Mesodermal cell (in vitro differentiated cells): ENCODE measurements around the gene ZNF107.
"Not testable (repeated sequence)": the region's sequence is repeated elsewhere in the genome, so short reads cannot be mapped to it uniquely, and the experiment has no call there.

Source experiments
- H3K27ac ChIP-seq: 2 replicates; pipeline ENCODE4 v1.7.0; 2013; ENCODE audit warnings: mild to moderate bottlenecking, low read depth, low read length, moderate library complexity; ENCODE audit not compliant: severe bottlenecking
- H3K36me3 ChIP-seq: 2 replicates; pipeline ENCODE4 v1.7.1; 2013; ENCODE audit warnings: mild to moderate bottlenecking, low read length, moderate library complexity; ENCODE audit not compliant: control insufficient read depth, insufficient read depth
- H3K4me1 ChIP-seq: one replicate; pipeline ENCODE4 v1.7.1; 2013; ENCODE audit warnings: mild to moderate bottlenecking, low read length; ENCODE audit not compliant: insufficient read depth, control insufficient read depth, poor library complexity, severe bottlenecking
- H3K4me3 ChIP-seq: 2 replicates; pipeline ENCODE4 v1.7.0; 2013; ENCODE audit warnings: low read length, control low read depth, mild to moderate bottlenecking; ENCODE audit not compliant: insufficient read depth, poor library complexity, severe bottlenecking; ENCODE audit errors: extremely low read depth
- H3K9me3 ChIP-seq: 2 replicates; pipeline ENCODE4 v1.7.1; 2013; ENCODE audit warnings: mild to moderate bottlenecking, low read length, moderate library complexity; ENCODE audit not compliant: control insufficient read depth
- WGBS, 2 experiments: methylation state at CpG; one replicate each; pipeline ENCODE4 v1.1.5; 2013; ENCODE audit warnings: missing lambda C conversion rate in 2 of 2; ENCODE audit not compliant: insufficient coverage in 2 of 2; 5-methylcytosine and 5-hydroxymethylcytosine counted together

ZNF107 gene

GRCh38 chr7:64685091-64685490 lies 19.2 kb downstream of the ZNF107 start:
- 91 to 92% methylated on average over 9 of the region's 9 CpGs for WGBS, 2 experiments

GRCh38 chr7:64685741-64686140 lies 19.8 kb downstream of the ZNF107 start:
- H3K4me1 ChIP-seq: no peaks in the 10 kb centered on the region
- no peak overlapping the region for H3K4me3 ChIP-seq
- peaks cover 89% of the 10 kb centered on the region for H3K36me3 ChIP-seq
- 50 to 65% methylated on average over 2 to 3 of the region's 3 CpGs for WGBS, 2 experiments
- H3K27ac ChIP-seq: no peak overlapping the region
- H3K9me3 ChIP-seq: no peaks in the 10 kb centered on the region

More at GRCh38 chr7:64685091-64685490, 19.2 kb downstream of the ZNF107 start:
- Histone ChIP-seq H3K4me3 (no peak overlapping the region), H3K36me3 (peaks cover 89% of the 10 kb centered on the region), H3K27ac (no peak overlapping the region), H3K9me3 (no peaks in the 10 kb centered on the region), H3K4me1 (no peaks in the 10 kb centered on the region)

GRCh38 chr7:64686493-64687184 lies 20.7 kb downstream of the ZNF107 start:
- H3K4me1 ChIP-seq: no peaks in the 10 kb centered on the region
- H3K27ac ChIP-seq: no peak overlapping the region
- H3K9me3 ChIP-seq: no peaks in the 10 kb centered on the region
- WGBS, 2 experiments: 95 to 97% methylated on average over 8 of the region's 10 CpGs
- H3K36me3 ChIP-seq: peaks cover 86% of the 10 kb centered on the region
- H3K4me3 ChIP-seq: no peak overlapping the region

GRCh38 chr7:64687249-64687648 lies 21.3 kb downstream of the ZNF107 start:
- H3K36me3 ChIP-seq: peaks cover 85% of the 10 kb centered on the region
- 86 to 100% methylated on average over 1 of the region's 1 CpG for WGBS, 2 experiments

GRCh38 chr7:64688988-64689387 lies 23.1 kb downstream of the ZNF107 start:
- peak overlapping the region; percentile 20 for H3K27ac ChIP-seq
- H3K4me1 ChIP-seq: no peaks in the 10 kb centered on the region
- H3K9me3 ChIP-seq: peaks cover 3% of the 10 kb centered on the region
- H3K36me3 ChIP-seq: peaks cover 77% of the 10 kb centered on the region
- WGBS, 2 experiments: 90 to 100% methylated on average over 2 of the region's 2 CpGs
- H3K4me3 ChIP-seq: no peak overlapping the region

More at GRCh38 chr7:64687249-64687648, 21.3 kb downstream of the ZNF107 start:
- H3K27ac ChIP-seq: no peak overlapping the region
- no peak overlapping the region for H3K4me3 ChIP-seq
- H3K4me1 ChIP-seq: no peaks in the 10 kb centered on the region
- H3K9me3 ChIP-seq: no peaks in the 10 kb centered on the region

GRCh38 chr7:64691831-64692230 lies 25.9 kb downstream of the ZNF107 start:
- H3K27ac ChIP-seq: no peak overlapping the region
- no peaks in the 10 kb centered on the region for H3K4me1 ChIP-seq
- H3K9me3 ChIP-seq: peaks cover 7% of the 10 kb centered on the region
- H3K36me3 ChIP-seq: peaks cover 62% of the 10 kb centered on the region
- no peak overlapping the region for H3K4me3 ChIP-seq

GRCh38 chr7:64697863-64698262 lies 31.9 kb downstream of the ZNF107 start:
- Histone ChIP-seq H3K9me3 (peaks cover 19% of the 10 kb centered on the region), H3K36me3 (peaks cover 51% of the 10 kb centered on the region)
- not testable (repeated sequence) for H3K27ac ChIP-seq, H3K4me3 ChIP-seq, H3K4me1 ChIP-seq
- 100% methylated on average over 4 of the region's 12 CpGs; no CpG with 5 or more reads in 1 of the 2 experiments for WGBS, 2 experiments

GRCh38 chr7:64706625-64707292 lies 40.8 kb downstream of the ZNF107 start:
- Histone ChIP-seq H3K4me1 (no peaks in the 10 kb centered on the region), H3K27ac (no peak overlapping the region), H3K9me3 (peaks cover 53% of the 10 kb centered on the region), H3K4me3 (no peak overlapping the region), H3K36me3 (peaks cover 40% of the 10 kb centered on the region)
- no CpG with 5 or more reads among the region's 2 CpGs for WGBS, 2 experiments

GRCh38 chr7:64717896-64718295 lies 52.0 kb downstream of the ZNF107 start:
- not testable (repeated sequence) for H3K4me3 ChIP-seq, H3K27ac ChIP-seq, H3K4me1 ChIP-seq, H3K36me3 ChIP-seq
- WGBS, 2 experiments: 88 to 93% methylated on average over 5 to 18 of the region's 29 CpGs
- H3K9me3 ChIP-seq: peaks cover 18% of the 10 kb centered on the region

GRCh38 chr7:64729089-64729848 lies 63.3 kb downstream of the ZNF107 start:
- no peaks in the 10 kb centered on the region for H3K36me3 ChIP-seq
- H3K4me3 ChIP-seq: no peak overlapping the region
- peaks cover 36% of the 10 kb centered on the region for H3K9me3 ChIP-seq
- no peak overlapping the region for H3K27ac ChIP-seq
- no peaks in the 10 kb centered on the region for H3K4me1 ChIP-seq
- 73 to 85% methylated on average over 2 to 3 of the region's 3 CpGs for WGBS, 2 experiments
